ENCODE results near the gene TFPI.
"Not testable (repeated sequence)": the region's sequence is repeated elsewhere in the genome, so short reads cannot be mapped to it uniquely, and the experiment has no call there.

DNA sequence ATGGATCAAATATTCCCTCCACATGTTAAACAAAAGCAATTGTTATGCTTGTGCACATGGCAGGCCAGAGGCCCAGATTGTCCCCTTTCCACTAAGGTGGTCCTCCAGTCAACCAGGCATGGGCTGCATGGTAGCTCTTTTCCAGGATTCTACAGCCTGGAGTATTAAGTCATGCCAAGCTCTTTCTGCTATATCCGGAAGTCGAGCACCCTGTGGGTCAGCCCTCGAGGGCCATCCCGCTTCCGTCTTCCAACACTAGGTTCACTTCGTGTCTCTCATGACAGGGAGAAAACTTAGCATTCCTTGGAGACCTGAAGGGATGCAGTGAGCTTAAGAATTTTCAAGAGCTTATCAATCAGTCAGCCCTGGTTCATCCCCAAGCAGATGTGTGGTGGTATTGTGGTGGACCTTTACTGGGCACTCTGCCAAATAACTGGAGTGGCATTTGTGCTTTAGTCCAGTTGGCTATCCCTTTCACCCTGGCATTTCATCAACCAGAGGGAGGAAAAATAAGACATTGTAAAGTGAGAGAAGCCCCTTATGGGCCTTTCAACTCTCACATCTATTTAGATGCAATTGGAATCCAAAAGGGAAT lies 39.9 kb downstream of the TFPI start:
- TF ChIP-seq, protein P1, sequence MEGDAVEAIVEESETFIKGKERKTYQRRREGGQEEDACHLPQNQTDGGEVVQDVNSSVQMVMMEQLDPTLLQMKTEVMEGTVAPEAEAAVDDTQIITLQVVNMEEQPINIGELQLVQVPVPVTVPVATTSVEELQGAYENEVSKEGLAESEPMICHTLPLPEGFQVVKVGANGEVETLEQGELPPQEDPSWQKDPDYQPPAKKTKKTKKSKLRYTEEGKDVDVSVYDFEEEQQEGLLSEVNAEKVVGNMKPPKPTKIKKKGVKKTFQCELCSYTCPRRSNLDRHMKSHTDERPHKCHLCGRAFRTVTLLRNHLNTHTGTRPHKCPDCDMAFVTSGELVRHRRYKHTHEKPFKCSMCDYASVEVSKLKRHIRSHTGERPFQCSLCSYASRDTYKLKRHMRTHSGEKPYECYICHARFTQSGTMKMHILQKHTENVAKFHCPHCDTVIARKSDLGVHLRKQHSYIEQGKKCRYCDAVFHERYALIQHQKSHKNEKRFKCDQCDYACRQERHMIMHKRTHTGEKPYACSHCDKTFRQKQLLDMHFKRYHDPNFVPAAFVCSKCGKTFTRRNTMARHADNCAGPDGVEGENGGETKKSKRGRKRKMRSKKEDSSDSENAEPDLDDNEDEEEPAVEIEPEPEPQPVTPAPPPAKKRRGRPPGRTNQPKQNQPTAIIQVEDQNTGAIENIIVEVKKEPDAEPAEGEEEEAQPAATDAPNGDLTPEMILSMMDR (IDR thresholded peaks at IDR 0.05) = not testable (repeated sequence)
- not testable (repeated sequence) for TF ChIP-seq POLR2A (IDR thresholded peaks at IDR 0.05)

All from heart left ventricle (tissue), 13 donors.